SK-N-SH (cell line): ENCODE results near the gene PCBP3.
"Not testable (repeated sequence)": the region's sequence is repeated elsewhere in the genome, so short reads cannot be mapped to it uniquely, and the experiment has no call there.

Experiments
- CTCF ChIP-seq: fragments of 200-600 bp; sonication (generic); IDR thresholded peaks from 2 replicates; pipeline ENCODE4 v1.6.1; 2017; ENCODE audit warnings: antibody characterized with exemption, mild to moderate bottlenecking, moderate library complexity
- JUND ChIP-seq: IDR thresholded peaks from 2 replicates; pipeline ENCODE4 v1.4.0; 2012
- POLR2AphosphoS5 ChIP-seq: IDR thresholded peaks from 2 replicates; pipeline ENCODE4 v1.6.1; 2012; ENCODE audit warnings: low read depth, low read length
- TF ChIP-seq, protein P1 (sequence below): fragments of 150-350 bp; IDR thresholded peaks from 2 replicates; pipeline ENCODE4 v1.6.1; 2017; ENCODE audit warnings: antibody characterized with exemption, low read length, low read depth, borderline replicate concordance

- TF ChIP-seq, protein P1, sequence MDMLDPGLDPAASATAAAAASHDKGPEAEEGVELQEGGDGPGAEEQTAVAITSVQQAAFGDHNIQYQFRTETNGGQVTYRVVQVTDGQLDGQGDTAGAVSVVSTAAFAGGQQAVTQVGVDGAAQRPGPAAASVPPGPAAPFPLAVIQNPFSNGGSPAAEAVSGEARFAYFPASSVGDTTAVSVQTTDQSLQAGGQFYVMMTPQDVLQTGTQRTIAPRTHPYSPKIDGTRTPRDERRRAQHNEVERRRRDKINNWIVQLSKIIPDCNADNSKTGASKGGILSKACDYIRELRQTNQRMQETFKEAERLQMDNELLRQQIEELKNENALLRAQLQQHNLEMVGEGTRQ = not testable (repeated sequence)
- TF ChIP-seq CTCF, POLR2AphosphoS5, JUND: not testable (repeated sequence)
Observed at GRCh38 chr21:45720204-45720603, 76.7 kb downstream of the PCBP3 start.
